ENCODE measurements around the gene CHRM5. TPM values are rescaled to one million over a fixed set of nuclear protein-coding genes. Genes with fewer than 3 reads are reported as not detected.

CHRM5 gene
- total and polyA plus RNA-seq, 2 of the 8 experiments (the other 6 are each of a cell fraction or from before 2014, with no cell fraction given), result not detected

DNA sequence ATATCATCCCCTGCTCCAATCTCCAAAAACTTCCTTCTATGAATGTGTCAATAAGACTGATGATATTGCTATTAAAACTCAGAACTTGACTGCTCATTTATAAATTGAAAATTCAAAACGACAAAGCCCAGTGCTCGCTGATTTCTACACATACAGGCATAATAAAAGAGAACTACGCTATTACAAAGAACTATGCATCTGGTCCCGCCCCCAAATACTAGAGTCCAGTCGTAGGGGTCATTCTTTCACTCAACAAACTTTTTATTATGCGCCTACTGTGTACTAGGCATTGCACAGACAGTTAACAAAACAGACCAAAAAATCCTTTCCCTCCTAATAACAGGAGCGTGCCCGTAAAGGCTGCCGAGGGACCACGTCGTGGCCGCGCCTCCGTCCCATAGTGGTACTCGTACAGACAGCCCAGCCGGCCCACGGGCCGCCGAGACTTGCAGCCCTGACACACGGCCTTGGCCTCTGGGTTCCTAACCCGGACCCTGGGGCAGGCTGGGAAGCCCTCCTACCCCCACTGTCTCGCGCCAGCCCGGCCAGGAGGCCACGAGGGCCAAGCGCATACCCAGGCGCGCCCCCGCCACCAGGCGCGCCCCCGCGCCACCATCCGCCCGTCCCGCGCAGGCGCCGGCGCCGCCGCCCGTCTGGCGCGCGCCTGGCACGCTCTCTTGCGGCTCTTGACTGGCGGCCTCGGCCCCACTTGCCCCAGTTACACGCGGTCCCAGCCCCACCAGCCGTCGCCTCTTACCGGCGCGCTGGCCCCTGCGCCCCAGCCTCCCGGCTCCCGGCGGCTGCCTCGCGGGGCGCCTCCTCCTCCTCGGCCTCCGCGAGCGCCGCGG is 70.0 kb downstream of the CHRM5 start:
- Histone ChIP-seq H4K91ac (replicated peaks; ENCODE audit: insufficient read length, low read length) (peak overlapping the region; percentile 91), H4K5ac (ENCODE audit: insufficient read length, low read depth, low read length) (peak overlapping the region; percentile 72), H3K23ac (ENCODE audit: insufficient read length) (no peak overlapping the region), H2BK15ac (ENCODE audit: low read length) (no peak overlapping the region), H3K9me3 (ENCODE audit: insufficient read depth in 2 of 2, low read depth in 1 of 2, low read length in 1 of 2) (no peaks in the 10 kb centered on the region), H3K56ac (replicated peaks; ENCODE audit: insufficient read length, low read depth, low read length) (peak overlapping the region; percentile 62), H2BK5ac (ENCODE audit: low read depth, low read length) (peak overlapping the region; percentile 79; the same call in 1 of the 2 replicates), H3K23me2 (ENCODE audit: low read depth, low read length) (peaks cover 4% of the 10 kb centered on the region; the same call in 1 of the 2 replicates), H3K4ac (replicated peaks; ENCODE audit: insufficient read length, low read depth, low read length) (peak overlapping the region; percentile 62), H3K9ac (replicated peaks in 1 of 4; ENCODE audit: extremely low read depth in 1 of 4, low read depth in 3 of 4, low read length in 3 of 4) (peak overlapping the region; percentile 3 to 97 (median 92); a peak in 5 of 7 replicates), H3K4me1 (replicated peaks in 1 of 4; ENCODE audit: control insufficient read depth in 3 of 4, insufficient read depth in 4 of 4, low read length in 3 of 4) (peaks cover 0 to 6% (median 4%) of the 10 kb centered on the region in 4 experiments; a peak in 4 of 7 replicates), H4K20me1 (replicated peaks in 1 of 2; ENCODE audit: control insufficient read depth in 1 of 2, insufficient read depth in 2 of 2, low read length in 2 of 2) (no peaks in the 10 kb centered on the region), H2BK120ac (replicated peaks; ENCODE audit: low read depth, low read length) (peak overlapping the region; percentile 60), H3K79me1 (ENCODE audit: low read depth, low read length) (no peaks in the 10 kb centered on the region), H4K8ac (ENCODE audit: extremely low read depth, insufficient read depth, low read length) (peak overlapping the region; percentile 95; the same call in 1 of the 2 replicates), H3K4me2 (ENCODE audit: insufficient read depth in 1 of 2, low read depth in 2 of 2, low read length in 2 of 2) (peak overlapping the region; percentile 86 to 91), H3K79me2 (ENCODE audit: control insufficient read depth in 1 of 2, insufficient read depth in 2 of 2, low read length in 2 of 2) (peaks cover 0 to 15% of the 10 kb centered on the region in 2 experiments; a peak in 1 of 4 replicates), H3K27ac (ENCODE audit: low read depth, low read length) (peak overlapping the region; percentile 76; the same call in 1 of the 2 replicates), H3K4me3 (ENCODE audit: extremely low read depth in 1 of 4, insufficient read depth in 2 of 4, low read depth in 3 of 4, low read length in 4 of 4) (peak overlapping the region; percentile 56 to 89 (median 82)), H3K18ac (ENCODE audit: extremely low read depth, low read length) (peak overlapping the region; percentile 88), H2BK20ac (ENCODE audit: low read length) (no peak overlapping the region), H3K27me3 (replicated peaks in 1 of 4; ENCODE audit: control insufficient read depth in 3 of 4, extremely low read depth in 1 of 4, insufficient read depth in 3 of 4, low read length in 3 of 4) (peaks cover 11 to 18% (median 14%) of the 10 kb centered on the region in 4 experiments), H2AK5ac (ENCODE audit: low read depth, low read length) (no peak overlapping the region), H3K14ac (ENCODE audit: insufficient read length) (no peak overlapping the region), H2AFZ (ENCODE audit: low read length) (peak overlapping the region; percentile 47; the same call in 1 of the 2 replicates), H3K36me3 (ENCODE audit: control insufficient read depth in 2 of 4, insufficient read depth in 4 of 4, low read length in 3 of 4) (no peaks in the 10 kb centered on the region), H2BK12ac (ENCODE audit: low read depth, low read length) (no peak overlapping the region)
- POLR2A ChIA-PET (ENCODE audit: partially characterized antibody), result interaction anchor here (0.5 kb wide), 1 partner anchor 9 kb away, joined by 3 read pairs; no protein-coding TSS in a partner anchor
- WGBS, 2 experiments (ENCODE audit: extremely low coverage in 1 of 2, insufficient coverage in 1 of 2, insufficient read length in 1 of 2, insufficient replicate concordance in 2 of 2, low coverage in 1 of 2, low lambda C conversion rate in 2 of 2, missing lambda C conversion rate in 1 of 2), result 3% methylated on average over 34 of the region's 70 CpGs; no CpG with 5 or more reads in 1 of the 2 experiments
- DNase-seq (ENCODE audit: low read depth in 1 of 2, low spot score in 2 of 2), result peak in 1 of 2 experiments; percentile 78
- CTCF ChIA-PET (ENCODE audit: partially characterized antibody), result interaction anchor here (0.6 to 1.8 kb wide), 2 partner anchors 24 to 190 kb away, joined by 3 to 6 read pairs; no protein-coding TSS in a partner anchor
- no peak for FAIRE-seq
- TF ChIP-seq, protein P1, sequence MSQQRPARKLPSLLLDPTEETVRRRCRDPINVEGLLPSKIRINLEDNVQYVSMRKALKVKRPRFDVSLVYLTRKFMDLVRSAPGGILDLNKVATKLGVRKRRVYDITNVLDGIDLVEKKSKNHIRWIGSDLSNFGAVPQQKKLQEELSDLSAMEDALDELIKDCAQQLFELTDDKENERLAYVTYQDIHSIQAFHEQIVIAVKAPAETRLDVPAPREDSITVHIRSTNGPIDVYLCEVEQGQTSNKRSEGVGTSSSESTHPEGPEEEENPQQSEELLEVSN (IDR thresholded peaks at IDR 0.05), result peak; percentile 76
- TF ChIP-seq KDM4A (IDR thresholded peaks at IDR 0.05; ENCODE audit: low read depth, low read length, severe bottlenecking) (peak; percentile 54), POLR2A (IDR thresholded peaks at IDR 0.05; ENCODE audit: control extremely low read depth in 1 of 2, low read depth in 2 of 2, low read length in 2 of 2) (peak; percentile 46 to 83), PHF8 (conservative IDR thresholded peaks at IDR 0.05; ENCODE audit: low read depth, low read length) (peak; percentile 70; the same call in 1 of the 2 replicates), TEAD4 (IDR thresholded peaks at IDR 0.05; ENCODE audit: low read depth, low read length) (peak; percentile 2; the same call in 1 of the 2 replicates), CREB1 (IDR thresholded peaks at IDR 0.05) (peak; percentile 44; the same call in 1 of the 2 replicates), POLR2AphosphoS5 (IDR thresholded peaks at IDR 0.05; ENCODE audit: low read depth, low read length) (peak; percentile 73), SIN3A (conservative IDR thresholded peaks at IDR 0.05 in 1 of 2, IDR thresholded peaks at IDR 0.05 in 1 of 2; ENCODE audit: low read depth in 1 of 2, low read length in 2 of 2) (peak; percentile 9 to 61; a peak in 1 of 4 replicates)
- TF ChIP-seq, protein P2, sequence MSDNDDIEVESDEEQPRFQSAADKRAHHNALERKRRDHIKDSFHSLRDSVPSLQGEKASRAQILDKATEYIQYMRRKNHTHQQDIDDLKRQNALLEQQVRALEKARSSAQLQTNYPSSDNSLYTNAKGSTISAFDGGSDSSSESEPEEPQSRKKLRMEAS (IDR thresholded peaks at IDR 0.05), result peak; percentile 81
